ENCODE data around the gene CCDC27.
"Not testable (repeated sequence)": the region's sequence is repeated elsewhere in the genome, so short reads cannot be mapped to it uniquely, and the experiment has no call there.

CCDC27 gene

DNA sequence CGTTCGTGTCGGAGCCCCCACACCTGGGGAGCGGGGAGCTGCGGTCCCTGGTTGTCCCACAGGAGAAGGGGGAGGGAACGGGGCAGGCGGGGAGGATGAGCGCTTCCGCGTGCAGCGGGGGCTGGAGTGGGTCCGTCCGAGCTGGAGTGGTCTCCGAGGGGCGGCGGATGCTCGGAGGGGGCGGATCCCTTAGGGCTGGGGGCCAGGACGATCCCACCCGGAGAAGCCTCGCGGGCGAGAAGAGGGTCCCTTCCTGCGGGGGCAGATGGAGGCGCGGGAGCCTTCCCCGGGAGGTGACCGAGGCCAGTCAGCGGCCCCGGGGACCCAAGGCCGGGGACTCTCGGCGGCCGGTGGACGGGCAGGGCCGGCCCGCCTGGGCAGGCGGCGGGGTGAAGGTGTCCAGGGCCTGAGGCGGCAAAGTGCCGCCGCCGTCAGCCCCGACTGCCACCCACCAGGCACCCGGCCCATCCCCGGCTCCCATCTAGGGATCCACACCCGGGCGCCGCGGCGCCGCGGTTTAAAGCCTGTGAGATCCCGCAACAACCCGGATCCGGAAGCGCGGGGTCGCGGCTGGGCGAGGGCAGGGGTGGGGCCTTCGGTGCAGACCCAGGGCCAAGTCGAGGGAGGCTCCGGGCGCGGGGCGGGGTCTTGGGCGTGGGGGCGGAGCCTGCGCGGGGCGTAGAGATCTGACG lies 5.3 kb upstream of the CCDC27 start:
- peak; percentile 77 for DNase-seq
- in situ Hi-C loops (cut with HindIII; ENCODE audit: low pct_ligation_motif_present, low pct_unique_long_range_greater_than_20kb, low sequenced_read_pairs), result no loop called here

DNA sequence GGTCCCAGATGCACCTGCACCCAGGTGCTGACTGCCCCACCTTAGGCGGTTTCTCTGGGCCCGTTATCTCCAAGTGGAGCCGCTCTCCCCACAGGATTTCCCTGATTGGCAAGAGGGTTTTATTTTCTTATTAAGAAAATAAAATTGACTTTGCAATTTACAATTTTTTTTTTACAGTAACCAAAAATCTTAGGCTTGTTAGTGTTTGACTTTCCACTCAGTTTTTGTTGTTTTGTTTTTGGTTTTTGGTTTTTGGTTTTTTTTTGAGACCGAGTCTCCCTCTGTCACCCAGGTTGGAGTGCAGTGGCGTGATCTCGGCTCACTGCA lies 4.8 kb upstream of the CCDC27 start:
- no peak for DNase-seq
- in situ Hi-C loops (cut with HindIII; ENCODE audit: low pct_ligation_motif_present, low pct_unique_long_range_greater_than_20kb, low sequenced_read_pairs), result no loop called here

DNA sequence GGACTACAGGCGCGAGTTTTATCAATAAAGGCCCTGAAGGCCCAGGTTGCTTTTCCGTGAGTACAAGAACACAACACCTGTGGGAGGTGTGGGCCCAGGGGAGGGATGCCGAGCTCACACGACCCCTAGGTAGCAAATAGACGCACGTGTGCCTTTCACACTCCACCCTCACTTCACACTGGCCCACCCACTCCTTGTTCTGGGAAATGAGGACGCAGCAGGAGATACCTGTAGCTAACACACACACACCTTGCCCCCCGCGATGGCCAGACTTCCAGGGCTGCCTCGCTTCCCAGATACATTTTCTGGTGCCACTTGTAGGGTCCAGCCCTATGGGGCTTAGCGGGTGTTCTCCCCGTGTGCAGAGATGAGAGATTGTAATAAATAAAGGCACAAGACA lies 4.3 kb upstream of the CCDC27 start:
- in situ Hi-C loops (cut with HindIII; ENCODE audit: low pct_ligation_motif_present, low pct_unique_long_range_greater_than_20kb, low sequenced_read_pairs), result no loop called here

DNA sequence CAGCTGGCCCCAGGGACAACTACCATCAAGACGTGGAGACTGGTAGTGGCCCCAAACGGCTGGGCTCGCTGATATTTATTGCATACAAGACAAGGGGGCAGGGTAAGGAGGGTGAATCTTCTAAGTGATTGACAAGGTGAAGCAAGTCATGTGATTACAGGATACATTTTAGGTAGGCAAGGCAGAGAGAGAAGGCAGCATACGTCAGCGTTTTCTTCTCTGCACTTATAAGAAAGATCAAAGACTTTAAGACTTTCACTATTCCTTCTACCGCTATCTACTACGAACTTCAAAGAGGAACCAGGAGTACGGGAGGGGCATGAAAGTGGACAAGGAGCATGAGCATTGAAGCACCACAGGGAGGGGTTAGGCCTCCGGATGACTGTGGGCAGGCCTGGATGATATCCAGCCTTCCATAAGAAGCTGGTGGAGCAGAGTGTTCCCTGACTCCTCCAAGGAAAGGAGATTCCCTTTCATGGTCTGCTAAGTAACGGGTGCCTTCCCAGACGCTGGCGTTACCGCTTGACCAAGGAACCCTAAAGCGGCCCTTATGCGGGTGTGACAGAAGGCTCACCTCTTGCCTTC lies 3.8 kb upstream of the CCDC27 start:
- DNase-seq; in situ Hi-C loops (cut with HindIII; ENCODE audit: low pct_ligation_motif_present, low pct_unique_long_range_greater_than_20kb, low sequenced_read_pairs): not testable (repeated sequence)

More for the DNA sequence above, 4.3 kb upstream of the CCDC27 start:
- DNase-seq, result no peak

DNA sequence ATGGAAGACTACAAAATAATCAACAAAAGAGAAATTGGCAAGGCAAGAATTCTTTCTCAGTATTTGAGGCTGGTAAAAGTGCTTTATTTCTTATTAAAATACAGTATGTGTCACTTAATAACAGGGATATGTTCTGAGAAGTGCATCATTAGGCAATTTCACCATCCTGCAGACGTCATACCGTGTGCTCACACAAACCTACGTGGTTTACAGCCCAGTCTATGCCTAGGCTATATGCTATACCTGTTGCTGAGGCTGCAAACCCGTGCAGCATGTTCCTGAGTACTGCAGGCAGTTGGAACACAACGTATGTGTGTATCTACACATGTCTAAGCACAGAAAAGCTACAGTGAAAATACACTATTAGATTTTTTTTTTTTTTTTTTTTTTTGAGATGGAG lies 2.7 kb upstream of the CCDC27 start:
- in situ Hi-C loops (cut with HindIII; ENCODE audit: low pct_ligation_motif_present, low pct_unique_long_range_greater_than_20kb, low sequenced_read_pairs), result no loop called here
- DNase-seq, result no peak

DNA sequence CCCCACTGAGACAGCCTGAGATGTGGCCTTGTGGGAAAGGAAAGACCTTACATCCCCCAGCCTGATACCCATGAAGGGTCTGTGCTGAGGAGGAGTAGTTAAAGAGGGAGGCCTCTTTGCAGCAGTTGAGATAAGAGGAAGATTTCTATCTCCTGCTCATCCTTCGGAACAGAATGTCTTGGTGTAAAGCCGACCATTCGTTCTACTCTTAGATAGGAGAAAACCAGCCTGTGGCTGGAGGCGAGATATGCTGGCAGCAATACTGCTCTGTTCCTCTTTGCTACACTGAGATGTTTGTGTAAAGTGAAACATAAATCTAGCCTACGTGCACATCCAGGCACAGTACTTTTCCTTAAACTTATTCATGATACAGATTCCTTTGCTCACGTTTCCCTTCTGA lies 1.5 kb upstream of the CCDC27 start:
- DNase-seq, result no peak
- in situ Hi-C loops (cut with HindIII; ENCODE audit: low pct_ligation_motif_present, low pct_unique_long_range_greater_than_20kb, low sequenced_read_pairs), result no loop called here

DNA sequence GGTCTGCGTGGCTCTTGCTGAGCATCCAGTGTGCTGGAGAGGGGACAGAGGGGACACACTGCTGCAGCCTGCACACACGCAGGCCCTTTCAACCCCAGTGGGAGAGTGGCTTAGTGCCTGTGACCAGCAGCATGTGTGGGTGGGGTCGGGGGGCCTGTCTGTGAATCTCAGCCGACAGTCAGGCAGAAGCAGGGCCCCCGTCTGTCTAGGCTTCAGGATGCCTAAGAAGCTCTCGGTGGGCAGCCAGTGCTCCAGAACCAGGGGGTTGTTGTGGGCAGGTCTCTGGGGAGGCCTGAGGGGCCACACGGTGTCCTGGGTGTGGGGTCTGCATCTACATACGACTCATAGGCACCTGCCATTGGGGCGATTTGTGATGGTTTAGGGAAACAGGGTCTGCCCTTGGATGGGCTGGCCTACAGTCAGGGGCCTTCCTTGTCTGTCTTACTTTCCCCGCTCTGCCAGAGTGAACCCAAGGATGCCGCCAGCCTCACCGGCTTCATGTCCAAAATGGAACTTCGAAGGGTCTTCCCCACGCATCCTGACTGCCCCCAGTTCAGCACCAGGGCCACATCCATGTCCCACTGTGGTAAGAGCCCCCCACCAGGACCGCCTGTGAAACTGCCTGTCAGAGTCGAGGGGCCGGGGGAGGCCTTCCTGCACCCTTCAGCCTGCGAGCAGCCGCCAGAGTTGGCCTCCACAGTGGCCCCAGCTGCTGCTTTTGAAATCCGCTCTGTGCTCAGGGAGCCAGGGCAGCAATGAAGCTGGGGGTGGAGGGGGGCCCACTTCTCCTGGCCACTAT lies 1.6 kb downstream of the CCDC27 start:
- DNase-seq, result no peak
- in situ Hi-C loops (cut with HindIII; ENCODE audit: low pct_ligation_motif_present, low pct_unique_long_range_greater_than_20kb, low sequenced_read_pairs), result no loop called here

DNA sequence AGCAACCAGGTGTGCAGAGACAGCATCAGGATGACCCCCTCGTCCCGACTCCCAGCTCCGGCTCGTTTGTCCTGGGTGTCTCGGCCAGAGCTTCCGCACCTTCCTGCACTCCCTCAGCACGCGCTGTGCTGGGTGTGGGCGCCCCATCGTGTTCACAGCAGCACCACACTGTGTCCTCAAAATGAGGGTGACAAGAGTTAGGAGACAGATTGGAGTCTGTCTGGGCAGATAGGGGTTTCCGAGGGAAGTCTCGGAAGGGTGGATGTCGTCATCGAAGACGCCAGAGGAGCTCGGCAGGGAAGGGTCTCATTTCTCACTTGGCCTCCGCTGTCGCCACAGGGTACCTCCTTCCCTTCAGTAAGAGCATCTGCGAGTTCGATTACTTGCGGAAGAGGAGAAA lies 4.1 kb downstream of the CCDC27 start:
- DNase-seq, result no peak
- in situ Hi-C loops (cut with HindIII; ENCODE audit: low pct_ligation_motif_present, low pct_unique_long_range_greater_than_20kb, low sequenced_read_pairs), result no loop called here

DNA sequence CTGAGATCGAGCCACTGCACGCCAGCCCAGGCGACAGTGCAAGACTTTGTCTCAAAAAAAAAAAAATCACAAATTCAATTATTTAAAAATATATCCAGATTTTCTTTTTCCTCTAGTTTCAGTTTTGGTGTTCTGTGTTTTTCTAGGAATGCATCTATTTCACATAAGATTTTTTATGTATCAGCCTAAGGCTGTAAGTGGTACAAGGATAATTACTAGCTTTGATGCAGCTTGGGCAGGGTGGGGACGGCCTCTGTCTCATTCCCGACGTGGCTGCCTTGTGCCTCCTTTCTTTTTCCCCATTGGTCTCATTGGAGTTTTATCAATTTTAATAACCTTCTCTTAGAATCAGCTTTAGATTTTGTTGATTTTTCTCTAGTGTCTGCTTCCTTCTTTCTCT lies 6.9 kb downstream of the CCDC27 start:
- in situ Hi-C loops (cut with HindIII; ENCODE audit: low pct_ligation_motif_present, low pct_unique_long_range_greater_than_20kb, low sequenced_read_pairs), result no loop called here
- no peak for DNase-seq

DNA sequence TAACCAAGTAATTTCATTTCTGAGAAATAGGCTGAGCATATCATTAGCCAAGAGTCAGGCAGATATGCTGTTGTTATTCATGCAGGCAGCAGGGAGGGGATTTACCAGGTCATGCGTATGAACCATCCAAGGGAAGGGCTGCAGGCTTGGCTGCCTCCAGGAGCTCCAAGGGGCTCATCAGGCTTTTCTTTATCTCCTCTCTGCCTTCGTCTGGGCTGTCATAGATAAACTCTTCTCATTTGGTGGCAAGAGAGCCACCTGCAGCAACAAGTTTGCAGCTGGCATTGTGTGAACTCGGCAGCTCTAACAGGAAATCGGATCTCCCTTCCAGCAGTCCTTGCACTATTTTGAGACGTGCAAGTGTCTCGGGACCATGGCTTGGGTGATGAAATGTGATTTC lies 7.5 kb downstream of the CCDC27 start:
- DNase-seq, result no peak
- in situ Hi-C loops (cut with HindIII; ENCODE audit: low pct_ligation_motif_present, low pct_unique_long_range_greater_than_20kb, low sequenced_read_pairs), result no loop called here

DNA sequence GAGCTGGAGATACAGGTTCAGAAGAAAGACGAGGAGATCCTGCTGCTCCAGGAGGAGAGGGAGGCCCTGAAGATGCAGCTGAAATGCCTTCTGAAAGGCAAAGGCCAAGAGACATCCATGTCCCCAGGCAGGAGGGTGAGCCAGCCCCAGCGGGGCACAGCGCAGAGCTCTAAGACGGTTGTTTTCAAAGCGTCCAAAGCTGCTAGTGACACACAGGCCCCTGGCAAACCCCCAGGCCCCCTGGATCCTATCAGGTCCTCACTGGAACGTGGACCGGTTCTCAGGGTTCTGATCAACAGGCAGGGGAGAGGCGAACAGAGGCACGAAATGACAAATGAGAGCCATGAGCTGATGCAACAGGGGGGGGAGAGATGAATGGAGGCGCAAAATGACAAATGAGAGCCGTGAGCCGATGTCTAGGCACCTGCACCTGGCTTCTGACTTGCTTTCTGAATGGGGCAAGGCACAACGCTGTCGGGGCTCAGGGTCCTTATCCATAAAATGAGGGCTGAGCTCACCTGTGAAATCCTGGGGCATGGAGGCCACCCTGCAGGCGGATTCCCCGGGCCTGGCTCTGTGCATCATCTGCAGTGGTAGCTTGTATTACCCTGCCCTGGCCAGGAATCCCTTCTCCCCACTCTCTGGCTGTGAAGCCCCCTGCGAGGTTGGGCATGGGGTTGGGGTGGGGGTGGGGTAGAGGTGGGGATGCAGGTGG lies 9.2 kb downstream of the CCDC27 start:
- in situ Hi-C loops (cut with HindIII; ENCODE audit: low pct_ligation_motif_present, low pct_unique_long_range_greater_than_20kb, low sequenced_read_pairs), result no loop called here
- no peak for DNase-seq

DNA sequence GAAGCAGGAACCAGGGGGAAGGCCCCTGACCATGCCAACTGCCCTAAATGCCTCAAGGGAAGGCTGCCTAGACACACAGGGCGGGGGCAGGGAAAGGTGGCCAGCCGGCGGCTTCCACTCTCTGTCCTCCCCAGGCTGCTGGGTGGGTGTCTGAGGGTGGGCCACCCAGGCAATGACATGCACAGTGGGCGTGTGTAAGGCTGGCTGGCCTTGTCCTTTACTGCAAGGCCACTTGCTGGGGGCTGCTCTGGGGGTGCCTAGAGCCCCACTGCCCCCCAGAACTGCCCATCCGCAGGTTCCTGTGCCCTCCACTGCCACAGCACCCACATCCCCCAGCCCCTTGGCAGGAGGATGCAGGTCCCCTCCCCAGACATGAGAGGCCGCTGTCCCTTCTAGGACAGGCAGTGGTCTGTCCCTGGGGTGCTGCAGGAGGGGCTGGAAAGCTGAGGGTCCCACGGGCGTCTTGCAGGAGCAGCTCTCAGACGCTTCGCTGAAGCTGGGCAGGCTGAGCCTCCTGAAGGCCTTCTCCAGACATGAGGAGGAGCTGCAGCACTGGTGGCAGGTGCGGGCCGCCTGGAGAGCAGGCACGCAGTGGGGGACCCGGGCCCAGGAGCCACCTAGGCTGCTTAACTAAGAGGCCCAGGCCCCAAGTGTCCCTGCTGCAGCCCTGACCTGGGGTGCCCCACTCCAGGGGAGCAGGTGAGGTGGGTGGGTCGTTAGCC lies 10.1 kb downstream of the CCDC27 start:
- in situ Hi-C loops (cut with HindIII; ENCODE audit: low pct_ligation_motif_present, low pct_unique_long_range_greater_than_20kb, low sequenced_read_pairs), result no loop called here

DNA sequence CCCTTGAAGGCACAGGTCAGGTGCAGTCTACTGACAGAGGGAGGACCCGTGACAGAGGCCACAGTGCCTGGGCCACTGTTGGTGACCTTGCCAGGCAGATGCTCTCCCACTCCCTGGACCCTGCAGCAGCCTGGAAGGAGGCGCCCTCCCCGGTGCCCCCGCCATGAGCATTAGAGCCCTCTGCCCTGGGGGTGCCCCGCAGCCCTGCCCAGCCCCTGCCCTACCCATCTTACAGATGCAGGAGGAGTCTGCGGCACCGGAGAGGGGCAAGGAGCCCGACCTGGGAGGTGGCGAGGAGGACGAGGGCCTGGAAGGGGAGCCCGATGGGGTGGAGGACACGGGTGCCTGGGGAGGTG lies 10.6 kb downstream of the CCDC27 start:
- in situ Hi-C loops (cut with HindIII; ENCODE audit: low pct_ligation_motif_present, low pct_unique_long_range_greater_than_20kb, low sequenced_read_pairs), result no loop called here
- DNase-seq, result no peak

More for the DNA sequence above, 10.1 kb downstream of the CCDC27 start:
- no peak for DNase-seq

DNA sequence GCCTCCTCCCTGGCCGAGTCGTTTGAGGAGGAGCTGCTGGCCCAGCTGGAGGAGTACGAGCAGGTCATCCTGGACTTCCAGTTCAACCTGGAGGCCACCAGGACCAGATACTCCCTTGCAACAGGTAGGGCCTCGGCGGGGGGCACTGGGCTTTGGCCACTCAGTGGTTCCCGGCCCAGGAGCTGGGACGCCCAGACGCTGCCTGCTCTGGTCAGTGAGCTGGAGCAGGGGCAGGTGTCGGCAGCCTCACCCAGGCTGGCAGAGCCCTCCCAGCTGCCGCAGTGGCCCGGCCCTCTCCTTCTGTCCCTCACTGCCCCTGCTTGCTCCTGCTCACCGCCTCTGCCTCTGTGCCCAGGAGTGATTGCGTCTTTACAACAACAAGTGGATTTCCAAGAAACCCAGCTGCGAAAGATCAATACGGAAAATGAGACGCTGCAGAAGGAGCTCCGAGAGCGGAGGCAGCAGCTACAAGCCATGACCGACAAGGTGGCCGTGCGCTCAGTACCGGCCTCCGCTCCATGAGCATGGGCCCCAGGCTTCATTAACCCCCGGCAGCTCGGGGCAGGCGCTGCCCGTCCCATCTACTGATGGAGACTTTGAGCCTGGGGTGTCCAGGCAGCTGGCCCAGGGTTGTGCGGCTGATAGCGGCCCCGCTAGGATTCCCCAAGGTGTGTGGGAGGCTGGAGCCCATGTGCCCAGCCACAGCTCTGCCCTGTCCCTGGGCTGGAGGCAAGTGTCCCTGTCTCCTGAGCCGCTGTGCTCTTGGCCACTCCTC lies 11.3 kb downstream of the CCDC27 start:
- no peak for DNase-seq
- in situ Hi-C loops (cut with HindIII; ENCODE audit: low pct_ligation_motif_present, low pct_unique_long_range_greater_than_20kb, low sequenced_read_pairs), result no loop called here

DNA sequence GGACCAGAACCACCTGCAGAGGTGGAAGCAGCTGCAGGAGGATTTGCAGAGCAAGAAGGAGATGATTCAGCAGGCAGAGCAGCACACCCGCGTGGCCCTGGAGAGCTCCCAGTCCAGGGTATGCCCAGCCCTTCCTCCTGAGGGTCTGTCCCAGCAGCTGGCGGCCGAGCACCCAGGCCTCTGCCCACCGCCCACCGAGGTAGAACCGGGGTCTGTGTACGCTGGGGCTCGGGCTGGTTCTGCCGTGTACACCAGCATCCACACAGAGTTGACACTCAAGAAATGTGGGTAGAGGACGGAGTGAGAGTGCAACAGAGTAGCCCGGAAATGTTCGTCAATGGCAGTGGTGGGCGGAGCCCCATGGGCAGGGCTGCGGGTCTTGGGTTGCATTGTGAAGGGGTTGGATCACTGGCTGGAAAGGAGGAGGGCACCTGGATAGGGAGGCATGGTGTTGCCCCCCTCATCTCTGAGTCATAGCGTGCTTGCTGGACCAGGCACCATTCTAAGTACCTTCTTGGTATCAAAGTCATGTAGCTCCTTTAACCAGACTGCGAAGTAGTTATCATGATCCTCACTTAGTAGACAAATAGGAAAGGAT lies 15.2 kb downstream of the CCDC27 start:
- in situ Hi-C loops (cut with HindIII; ENCODE audit: low pct_ligation_motif_present, low pct_unique_long_range_greater_than_20kb, low sequenced_read_pairs), result no loop called here
- DNase-seq, result no peak

DNA sequence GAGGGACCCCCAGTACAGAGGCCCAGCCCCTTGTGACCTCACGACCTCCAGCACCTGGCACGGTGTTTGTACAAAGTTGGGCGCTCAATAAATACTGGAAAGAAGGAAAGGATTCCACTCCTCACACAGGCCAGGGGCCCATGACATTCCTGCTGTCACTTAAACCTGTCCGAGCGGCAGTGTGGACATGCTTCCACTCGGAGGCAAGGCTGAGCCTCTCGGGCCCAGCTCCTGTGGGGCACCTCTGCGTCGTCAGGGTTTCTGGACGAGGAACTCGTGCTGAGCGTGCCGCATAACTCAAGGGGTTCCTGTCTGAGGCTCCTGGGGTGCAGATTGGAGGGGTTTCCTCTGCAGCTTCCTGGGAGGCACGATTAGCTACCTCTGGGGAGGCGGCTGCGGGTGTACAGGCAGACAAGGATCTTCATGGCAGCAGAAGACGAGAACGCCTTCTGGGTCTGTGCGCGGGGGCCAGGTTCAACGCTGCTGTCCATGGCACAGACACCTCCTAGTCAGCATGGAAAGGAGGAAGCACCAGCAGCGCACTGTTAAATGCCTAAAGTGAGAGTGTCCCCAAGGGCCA lies 16.7 kb downstream of the CCDC27 start:
- DNase-seq, result no peak
- in situ Hi-C loops (cut with HindIII; ENCODE audit: low pct_ligation_motif_present, low pct_unique_long_range_greater_than_20kb, low sequenced_read_pairs), result no loop called here

DNA sequence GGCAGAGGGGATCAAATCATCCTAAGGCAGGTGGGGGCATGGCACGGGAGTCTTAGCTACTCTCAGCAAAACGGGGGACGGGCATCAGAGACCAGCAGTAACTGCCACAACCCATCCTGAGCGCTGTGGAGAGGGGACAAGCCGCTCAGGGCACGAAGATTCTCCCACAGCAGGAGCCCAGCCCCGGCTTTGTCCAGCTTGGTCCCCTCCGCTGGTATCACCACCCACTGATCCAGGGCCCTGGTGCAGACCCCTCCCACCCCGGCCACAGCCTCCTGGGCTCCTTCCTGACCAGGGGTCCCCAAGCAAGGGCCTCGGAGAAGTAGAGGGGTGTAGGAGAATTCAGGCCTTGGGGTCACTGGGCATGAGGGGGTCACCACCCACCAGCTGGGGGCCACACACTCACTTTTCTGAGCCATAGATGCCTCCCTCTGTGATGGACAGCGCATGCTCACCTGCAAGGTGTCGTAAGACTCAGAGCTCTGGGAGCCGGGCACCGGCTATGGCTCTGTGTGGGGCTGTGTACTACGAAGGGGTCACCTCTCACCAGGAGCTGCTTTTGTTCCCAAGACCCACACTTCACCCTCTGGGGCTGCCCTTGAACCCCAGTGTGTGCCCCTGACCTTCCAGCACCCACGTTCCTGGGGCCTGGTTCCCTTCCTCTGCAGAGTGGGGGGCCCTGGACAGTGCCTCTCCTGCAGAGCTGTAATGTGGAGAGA lies 18.0 kb downstream of the CCDC27 start:
- no peak for DNase-seq
- in situ Hi-C loops (cut with HindIII; ENCODE audit: low pct_ligation_motif_present, low pct_unique_long_range_greater_than_20kb, low sequenced_read_pairs), result no loop called here
